NOMO-1 (cell line): ENCODE data around the gene LGALSL.
"Not testable (repeated sequence)": the region's sequence is repeated elsewhere in the genome, so short reads cannot be mapped to it uniquely, and the experiment has no call there.

Source experiments
- DNase-seq, 2 experiments: peaks; one replicate each; lab custom pipeline; 2025; ENCODE audit not compliant: unreplicated experiment in 2 of 2; lab: John Stamatoyannopoulos, UW

The LGALSL gene

GRCh38 chr2:64442277-64442676, 11.7 kb upstream of the LGALSL start:
- no peak for DNase-seq

GRCh38 chr2:64442801-64443429, 11.0 kb upstream of the LGALSL start:
- DNase-seq, result no peak

GRCh38 chr2:64445970-64446369, 8.0 kb upstream of the LGALSL start:
- not testable (repeated sequence) for DNase-seq

GRCh38 chr2:64447317-64448040, 6.5 kb upstream of the LGALSL start:
- no peak for DNase-seq

GRCh38 chr2:64448041-64448426, 5.9 kb upstream of the LGALSL start:
- DNase-seq, result no peak

- DNase-seq, result no peak
These were observed 2.9 kb upstream of the LGALSL start for GRCh38 chr2:64451051-64451450.

GRCh38 chr2:64454386-64455332, 697 bp downstream of the LGALSL start:
- peak; percentile 30 to 38 for DNase-seq

- DNase-seq, result no peak
These were observed 1.6 kb downstream of the LGALSL start for GRCh38 chr2:64455545-64455944.

- DNase-seq, result no peak
These were observed 2.3 kb downstream of the LGALSL start for GRCh38 chr2:64456293-64456692.

GRCh38 chr2:64457524-64457923, 3.6 kb downstream of the LGALSL start:
- peak in 1 of 2 experiments; percentile 13 for DNase-seq

GRCh38 chr2:64459575-64459974, 5.6 kb downstream of the LGALSL start:
- no peak for DNase-seq

- no peak for DNase-seq
These were observed 6.4 kb downstream of the LGALSL start for GRCh38 chr2:64460330-64460729.

- no peak for DNase-seq
These were observed 7.5 kb downstream of the LGALSL start for GRCh38 chr2:64461271-64462058.

GRCh38 chr2:64462171-64462570, 8.2 kb downstream of the LGALSL start:
- DNase-seq, result no peak

- DNase-seq, result no peak
These were observed 9.2 kb downstream of the LGALSL start for GRCh38 chr2:64462940-64463700.

- no peak for DNase-seq
These were observed 9.8 kb downstream of the LGALSL start for GRCh38 chr2:64463781-64464180.

GRCh38 chr2:64466478-64467085, 12.6 kb downstream of the LGALSL start:
- DNase-seq, result no peak

GRCh38 chr2:64467096-64467843, 13.3 kb downstream of the LGALSL start:
- DNase-seq, result peak; percentile 65 to 67

- DNase-seq, result no peak
These were observed 15.3 kb downstream of the LGALSL start for GRCh38 chr2:64469261-64469660.
